Muscle layer of duodenum (tissue), 2 donors: ENCODE measurements around the gene CDK5.

Source experiments
- H3K27ac ChIP-seq: one replicate; pipeline ENCODE4 v1.7.0; 2013; ENCODE audit warnings: mild to moderate bottlenecking, low read length
- H3K27me3 ChIP-seq: one replicate; pipeline ENCODE4 v1.7.0; 2013; ENCODE audit warnings: low read depth, mild to moderate bottlenecking, control low read depth, low read length
- H3K36me3 ChIP-seq, 2 donors: one replicate each; pipeline ENCODE4 v1.7.0; 2013; ENCODE audit warnings: low read length in 2 of 2, control low read depth in 1 of 2, mild to moderate bottlenecking in 1 of 2; ENCODE audit not compliant: insufficient read depth in 2 of 2, control insufficient read depth in 1 of 2
- H3K4me1 ChIP-seq, 2 donors: one replicate each; pipeline ENCODE4 v1.7.0; 2013; ENCODE audit warnings: low read length in 2 of 2, mild to moderate bottlenecking in 2 of 2, control low read depth in 1 of 2, moderate library complexity in 1 of 2; ENCODE audit not compliant: insufficient read depth in 2 of 2, control insufficient read depth in 1 of 2
- H3K4me3 ChIP-seq, 2 donors: one replicate each; pipeline ENCODE4 v1.7.0; 2013; ENCODE audit warnings: low read length in 2 of 2, low read depth in 1 of 2, mild to moderate bottlenecking in 1 of 2
- H3K9me3 ChIP-seq, 2 donors: one replicate each; pipeline ENCODE4 v1.7.0; 2013; ENCODE audit warnings: low read length in 2 of 2, control low read depth in 1 of 2, mild to moderate bottlenecking in 1 of 2; ENCODE audit not compliant: control insufficient read depth in 1 of 2
- donor health status: healthy.

The CDK5 gene

DNA sequence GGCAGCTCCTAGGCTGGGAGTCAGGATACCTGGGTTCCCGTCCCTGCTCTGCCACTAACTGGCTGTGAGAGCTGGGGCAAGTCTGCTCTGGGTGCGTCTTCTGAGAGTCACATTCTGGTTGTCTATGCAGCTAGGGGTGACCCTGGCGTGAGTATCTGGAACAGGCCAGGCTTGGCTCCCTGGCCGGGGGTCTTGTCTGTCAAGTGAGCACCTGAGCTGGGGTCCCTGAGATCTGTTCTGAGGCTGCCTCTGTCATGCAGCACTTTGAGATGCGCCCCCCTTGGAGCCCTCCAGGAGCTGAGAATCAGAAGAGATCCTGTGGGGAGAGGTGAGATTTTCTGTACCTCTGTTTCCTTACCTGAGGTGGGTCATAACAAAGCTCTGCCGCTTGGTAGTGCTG lies 36.1 kb upstream of the CDK5 start:
- no peak overlapping the region for H3K4me3 ChIP-seq
- H3K36me3 ChIP-seq, result peaks cover 0 to 7% of the 10 kb centered on the region in 2 donors

DNA sequence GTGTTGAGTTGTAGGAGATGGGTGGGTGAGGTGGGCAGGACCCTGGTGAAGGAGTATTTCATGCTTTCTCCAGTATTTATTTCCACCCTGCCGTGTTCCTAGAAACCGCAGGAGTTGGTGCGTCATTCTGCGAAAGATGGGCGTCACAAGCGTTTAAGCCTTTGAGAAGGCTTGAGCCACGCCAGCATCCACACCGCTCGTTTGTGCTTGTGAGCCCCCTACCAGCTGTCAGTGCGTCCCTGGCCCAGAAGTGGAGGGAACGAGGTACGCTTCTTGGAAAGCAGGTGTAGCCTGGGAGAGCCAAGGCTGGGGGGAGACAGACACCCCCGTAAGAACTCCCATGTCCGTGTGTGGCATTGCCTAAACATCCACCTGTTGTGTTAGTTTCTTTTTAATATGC lies 34.3 kb upstream of the CDK5 start:
- no peaks in the 10 kb centered on the region for H3K27me3 ChIP-seq
- H3K4me3 ChIP-seq, result no peak overlapping the region
- H3K27ac ChIP-seq, result no peak overlapping the region
- H3K9me3 ChIP-seq, result no peaks in the 10 kb centered on the region
- peaks cover 18 to 42% of the 10 kb centered on the region in 2 donors for H3K4me1 ChIP-seq
- H3K36me3 ChIP-seq, result peaks cover 0 to 7% of the 10 kb centered on the region in 2 donors

More for the DNA sequence above, 36.1 kb upstream of the CDK5 start:
- Histone ChIP-seq H3K9me3 (no peaks in the 10 kb centered on the region), H3K4me1 (peaks cover 7 to 31% of the 10 kb centered on the region in 2 donors), H3K27ac (no peak overlapping the region), H3K27me3 (no peaks in the 10 kb centered on the region)

GRCh38 chr7:151091431-151091830 lies 33.7 kb upstream of the CDK5 start:
- Histone ChIP-seq H3K4me1 (peaks cover 18 to 42% of the 10 kb centered on the region in 2 donors), H3K36me3 (peaks cover 0 to 7% of the 10 kb centered on the region in 2 donors), H3K4me3 (no peak overlapping the region), H3K27me3 (no peaks in the 10 kb centered on the region), H3K27ac (no peak overlapping the region), H3K9me3 (no peaks in the 10 kb centered on the region)

DNA sequence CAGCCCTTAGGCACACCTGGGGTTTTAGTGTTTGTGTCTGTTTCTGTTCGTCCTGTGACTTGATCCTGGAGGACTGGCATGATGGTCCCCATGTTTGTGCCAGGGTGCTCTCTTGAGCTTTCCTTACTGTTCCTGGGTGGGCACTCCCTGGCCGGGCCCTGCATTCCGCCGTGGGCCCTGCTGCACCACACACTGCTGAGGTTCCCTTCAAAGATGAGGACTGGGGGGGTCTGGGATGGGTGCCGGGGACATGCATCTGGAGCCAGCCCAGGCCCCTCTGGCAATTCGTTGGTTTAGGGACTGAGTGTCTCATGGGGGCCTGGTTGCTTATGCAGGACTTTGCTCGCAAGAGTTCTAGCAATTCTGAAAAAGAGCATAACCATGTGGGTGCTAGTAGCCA lies 33.3 kb upstream of the CDK5 start:
- Histone ChIP-seq H3K4me1 (peaks cover 18 to 42% of the 10 kb centered on the region in 2 donors), H3K27ac (no peak overlapping the region), H3K36me3 (peaks cover 0 to 7% of the 10 kb centered on the region in 2 donors), H3K4me3 (no peak overlapping the region), H3K9me3 (no peaks in the 10 kb centered on the region), H3K27me3 (no peaks in the 10 kb centered on the region)

GRCh38 chr7:151089893-151090730 lies 32.4 kb upstream of the CDK5 start:
- no peaks in the 10 kb centered on the region for H3K27me3 ChIP-seq
- H3K36me3 ChIP-seq, result peaks cover 0 to 7% of the 10 kb centered on the region in 2 donors
- H3K4me1 ChIP-seq, result peaks cover 22 to 43% of the 10 kb centered on the region in 2 donors
- peak overlapping the region; percentile 96 for H3K27ac ChIP-seq
- no peaks in the 10 kb centered on the region for H3K9me3 ChIP-seq
- H3K4me3 ChIP-seq, result peak overlapping the region; percentile 71 to 86

DNA sequence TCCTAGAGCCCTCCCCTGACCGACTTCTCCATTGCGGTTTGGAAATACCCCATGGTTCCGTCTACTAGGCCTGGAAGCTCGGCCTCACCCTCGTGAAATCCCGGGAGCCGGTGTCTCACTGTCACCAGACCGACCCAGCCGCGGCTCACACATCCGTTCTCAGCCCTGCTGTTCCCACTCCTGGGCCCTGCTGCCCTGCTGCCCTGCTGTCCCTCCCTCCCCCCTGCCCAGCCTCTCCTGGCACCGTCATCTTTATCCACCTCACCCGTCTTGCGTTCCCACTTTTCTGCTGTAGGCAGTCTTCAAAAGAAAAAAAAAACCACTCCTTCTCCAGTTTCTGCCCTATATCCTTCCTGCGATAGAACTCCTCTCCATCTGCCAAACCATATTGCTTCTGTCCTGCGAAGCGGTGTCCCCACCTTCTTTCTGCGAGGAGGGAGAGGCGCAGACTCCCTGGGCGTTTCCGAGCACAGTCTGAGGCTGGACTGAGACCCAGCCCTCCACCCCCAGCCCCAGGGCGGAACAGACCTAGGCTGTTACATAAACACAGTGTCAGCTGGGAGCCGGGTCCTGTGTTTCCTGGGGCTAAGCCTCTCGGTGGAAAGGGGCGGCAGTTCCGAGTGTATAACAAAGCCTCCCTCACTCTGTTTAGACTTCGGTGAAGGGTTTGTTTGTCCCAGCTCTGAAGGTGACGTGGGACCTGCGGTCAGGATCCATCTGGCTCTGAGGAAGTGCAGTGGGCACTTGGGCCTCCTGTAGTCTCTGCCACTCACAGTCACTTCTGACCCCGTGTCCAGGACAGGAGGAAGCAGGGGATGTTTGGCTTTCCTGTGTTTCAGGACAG lies 31.4 kb upstream of the CDK5 start:
- Histone ChIP-seq H3K9me3 (no peaks in the 10 kb centered on the region), H3K36me3 (peaks cover 0 to 7% of the 10 kb centered on the region in 2 donors), H3K27ac (peak overlapping the region; percentile 96), H3K27me3 (no peaks in the 10 kb centered on the region), H3K4me1 (peaks cover 24 to 39% of the 10 kb centered on the region in 2 donors), H3K4me3 (peak overlapping the region; percentile 71 to 86)

DNA sequence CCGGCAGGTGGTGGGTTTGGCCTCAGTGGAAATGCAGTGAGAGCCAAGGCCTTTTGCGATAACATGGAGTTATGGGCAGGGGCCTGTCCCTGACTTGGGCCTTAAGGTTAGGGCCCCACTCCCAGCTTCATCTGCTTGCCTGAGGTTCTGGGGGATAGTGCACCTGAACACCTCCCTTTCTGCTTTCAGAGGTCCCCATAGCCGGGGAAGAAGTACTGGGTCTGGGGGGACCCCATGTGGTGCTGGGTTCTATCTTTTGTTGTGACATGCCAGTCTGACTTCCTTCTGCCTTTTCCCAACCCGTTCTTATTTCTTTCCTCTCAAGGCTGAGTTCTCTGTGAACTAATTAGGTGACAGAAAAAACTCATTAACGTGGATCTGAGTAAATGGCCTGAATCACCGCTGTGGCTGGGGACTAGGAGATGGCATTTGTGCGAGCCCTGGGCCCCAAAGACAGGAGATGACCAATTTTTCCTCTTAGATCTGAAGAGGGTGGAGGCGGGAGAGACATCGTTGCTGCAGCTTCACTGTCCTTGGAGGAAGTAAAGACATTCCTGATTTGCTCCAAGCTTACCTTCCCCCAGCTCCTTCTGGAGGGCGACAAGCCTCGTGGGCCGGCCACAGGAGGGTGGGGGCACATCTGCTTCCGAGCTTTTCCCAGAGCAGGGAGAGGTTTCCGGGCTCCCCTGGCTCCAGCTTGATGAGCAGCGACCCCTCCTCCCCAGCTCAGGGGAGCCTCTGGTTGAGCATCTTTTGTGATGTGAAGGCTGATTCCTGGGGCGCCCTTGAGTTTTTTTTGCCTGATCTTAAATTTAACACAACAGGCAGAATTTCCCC lies 30.5 kb upstream of the CDK5 start:
- H3K9me3 ChIP-seq, result no peaks in the 10 kb centered on the region
- peak overlapping the region; percentile 71 to 86 for H3K4me3 ChIP-seq
- no peaks in the 10 kb centered on the region for H3K27me3 ChIP-seq
- peak overlapping the region; percentile 96 for H3K27ac ChIP-seq
- peaks cover 29 to 39% of the 10 kb centered on the region in 2 donors for H3K4me1 ChIP-seq
- H3K36me3 ChIP-seq, result peaks cover 0 to 7% of the 10 kb centered on the region in 2 donors

- Histone ChIP-seq H3K27me3 (no peaks in the 10 kb centered on the region), H3K9me3 (no peaks in the 10 kb centered on the region), H3K4me1 (peaks cover 29 to 42% of the 10 kb centered on the region in 2 donors), H3K36me3 (peaks cover 0 to 5% of the 10 kb centered on the region in 2 donors), H3K27ac (peak overlapping the region; percentile 96), H3K4me3 (peak overlapping the region; percentile 71 to 86)
Measured at GRCh38 chr7:151087245-151088018, 29.7 kb upstream of the CDK5 start.

DNA sequence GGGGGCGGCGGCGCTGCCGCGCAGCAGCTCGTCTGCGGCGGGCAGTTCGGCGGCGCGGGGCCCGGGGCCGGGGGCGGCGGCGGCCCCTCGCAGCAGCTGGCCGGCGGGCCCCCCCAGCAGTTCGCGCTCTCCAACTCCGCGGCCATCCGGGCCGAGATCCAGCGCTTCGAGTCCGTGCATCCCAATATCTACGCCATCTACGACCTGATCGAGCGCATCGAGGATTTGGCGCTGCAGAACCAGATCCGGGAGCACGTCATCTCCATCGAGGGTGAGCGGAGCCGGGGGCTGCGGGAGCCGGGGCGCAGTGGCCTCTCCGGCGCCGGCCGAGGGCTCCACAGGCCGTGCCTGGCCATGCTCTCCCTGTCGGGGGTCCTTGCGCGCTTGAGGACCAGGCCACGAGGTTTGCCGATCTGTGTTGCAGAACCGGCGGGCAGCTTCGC lies 29.1 kb upstream of the CDK5 start:
- Histone ChIP-seq H3K27me3 (no peaks in the 10 kb centered on the region), H3K27ac (no peak overlapping the region), H3K36me3 (no peaks in the 10 kb centered on the region), H3K4me1 (peaks cover 35 to 48% of the 10 kb centered on the region in 2 donors), H3K9me3 (no peaks in the 10 kb centered on the region), H3K4me3 (peak overlapping the region; percentile 71 to 86)
